Endothelial cell of hepatic sinusoid (primary cell): ENCODE measurements around the gene SKI.
"Not testable (repeated sequence)": the region's sequence is repeated elsewhere in the genome, so short reads cannot be mapped to it uniquely, and the experiment has no call there.

Source experiments
- in situ Hi-C: cut with HindIII; loops from 2 replicates; pipeline ENCODE4 v1.10.0; 2017; ENCODE audit warnings: low sequenced_read_pairs

The SKI gene

DNA sequence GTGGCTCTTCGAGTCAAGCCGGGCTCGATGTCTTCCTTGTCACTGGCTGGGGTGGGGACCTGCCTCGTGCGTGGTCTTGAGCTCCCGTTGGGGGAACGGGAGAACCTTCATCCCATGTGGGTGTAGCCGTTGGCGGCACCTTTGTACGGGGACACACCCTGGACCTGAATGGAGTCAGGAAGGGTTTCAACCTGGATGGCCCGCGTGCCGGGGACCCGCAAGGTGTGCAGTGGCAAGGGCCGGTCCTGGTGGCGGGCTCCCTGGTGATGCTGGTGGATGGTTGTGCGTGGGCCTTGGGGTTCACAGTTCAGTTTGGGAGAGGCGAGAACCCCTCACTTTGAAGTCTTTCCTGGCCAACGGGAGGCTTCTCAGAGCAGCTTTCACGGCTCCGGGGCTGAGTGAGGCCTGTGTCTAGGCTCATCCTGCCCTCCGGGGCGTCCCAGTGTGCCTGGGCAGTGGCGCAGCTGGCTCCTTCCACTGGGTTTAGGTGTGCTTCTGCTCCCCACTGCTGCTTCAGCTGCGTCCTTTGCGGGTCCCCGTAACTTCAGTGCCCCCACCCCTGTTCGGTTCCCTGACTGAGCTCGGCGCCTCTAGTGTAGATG is 11.4 kb downstream of the SKI start:
- in situ Hi-C loops: no loop called here

DNA sequence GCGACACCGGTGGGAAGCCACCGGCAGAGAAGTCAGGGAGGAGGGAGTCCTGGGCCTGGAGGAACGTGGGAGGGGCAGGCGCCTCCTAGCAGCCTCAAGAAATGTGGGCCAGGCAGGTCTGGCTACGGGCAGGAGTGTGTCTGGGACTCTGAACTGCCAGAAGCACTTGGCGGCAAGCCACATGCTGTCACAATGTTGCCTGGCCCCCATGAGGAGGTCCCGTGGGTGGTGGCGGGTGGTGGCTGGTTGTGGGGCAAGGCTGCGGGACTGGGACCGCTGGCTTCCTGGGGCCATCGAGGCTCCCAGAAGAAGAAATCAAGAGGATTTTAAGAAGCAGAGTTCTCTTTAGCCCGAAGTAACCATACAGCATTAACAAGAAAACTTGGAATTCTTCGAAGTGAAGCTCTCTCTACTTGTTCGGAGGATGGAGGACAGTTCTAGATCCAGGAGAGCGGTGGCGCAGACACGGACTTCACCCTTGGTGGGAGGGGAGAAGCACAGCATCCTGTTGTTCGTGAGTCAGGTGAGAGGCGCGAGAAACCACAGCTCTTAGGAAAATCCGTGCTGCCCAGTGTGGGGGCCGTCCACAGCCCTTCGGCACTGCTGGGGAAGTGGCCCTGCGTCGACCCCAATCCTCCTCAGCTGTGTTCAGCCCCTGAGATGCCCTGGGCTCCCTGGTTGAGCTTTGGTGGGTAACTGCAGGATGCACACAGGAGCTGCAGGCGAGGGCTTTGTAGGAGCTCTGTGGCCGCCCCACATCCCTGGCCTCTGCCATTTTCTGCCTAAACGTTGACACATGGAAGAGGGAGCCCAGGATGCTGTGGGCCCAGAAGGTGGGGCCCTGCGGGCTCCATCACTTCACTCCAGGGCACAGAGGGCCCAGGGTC is 12.4 kb downstream of the SKI start:
- in situ Hi-C loops: no loop called here

DNA sequence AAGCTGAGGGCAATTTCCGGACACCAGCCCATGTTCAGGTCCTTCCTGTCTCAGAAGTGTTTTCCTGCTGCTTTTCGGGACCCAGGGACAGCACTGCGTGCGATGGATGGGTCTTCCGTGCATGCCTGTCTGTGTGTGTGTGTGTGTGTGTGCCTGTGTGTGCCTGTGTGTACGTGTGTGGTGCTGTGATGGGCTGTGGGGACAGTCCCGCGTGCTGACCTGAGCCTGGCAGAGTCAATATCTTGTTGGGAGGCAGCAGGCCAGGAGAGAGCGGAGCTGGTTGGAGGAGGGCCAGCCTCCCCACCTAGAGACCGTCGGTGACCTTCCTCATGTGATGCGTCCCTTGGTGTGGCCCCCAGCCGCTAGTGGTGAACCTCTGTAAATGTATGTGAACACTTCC is 13.7 kb downstream of the SKI start:
- in situ Hi-C loops: no loop called here

DNA sequence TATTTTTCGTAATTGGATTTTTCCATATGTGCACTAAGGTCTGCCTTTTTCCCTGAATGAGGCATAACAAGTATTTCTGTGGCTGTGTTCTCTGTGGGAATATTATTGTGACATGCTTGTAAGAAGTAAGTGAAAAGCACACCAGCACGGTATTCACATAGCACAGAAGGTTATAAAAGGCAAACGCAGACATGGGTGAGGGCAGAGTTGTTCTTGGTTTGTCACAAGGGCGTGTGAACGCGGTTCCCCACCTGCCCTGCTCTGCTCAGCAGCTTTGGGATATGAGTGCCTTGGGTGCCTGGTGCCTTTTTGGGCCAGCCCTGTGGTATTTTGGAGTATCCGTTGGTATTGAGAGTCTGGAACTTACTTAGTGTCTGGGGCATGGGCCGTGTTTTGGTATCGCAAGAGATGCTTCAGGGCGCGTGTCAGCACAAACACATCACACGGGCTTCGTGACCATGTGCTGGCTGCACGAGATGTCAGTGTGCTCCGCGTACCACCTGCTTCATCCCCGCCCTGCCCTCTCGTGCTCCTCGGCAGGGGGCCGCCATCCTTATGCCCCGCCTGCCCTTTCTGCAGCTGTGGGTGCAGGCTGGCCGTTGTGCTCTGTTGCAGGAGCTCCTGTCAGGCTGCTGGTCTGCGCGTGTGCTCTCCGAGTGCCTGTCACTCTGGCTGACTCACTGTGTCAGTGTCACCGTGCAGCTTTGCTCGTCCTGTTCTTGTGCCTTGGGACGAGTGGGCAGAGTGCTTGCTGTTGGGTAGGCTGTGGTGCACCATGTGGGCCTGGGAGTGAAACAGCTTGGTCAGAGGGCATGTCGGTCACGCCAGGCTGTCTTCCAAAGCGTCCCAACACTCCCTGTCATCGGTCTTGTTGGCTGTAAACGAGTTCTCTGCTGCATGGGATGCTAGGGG is 15.0 kb downstream of the SKI start:
- in situ Hi-C loops: no loop called here

DNA sequence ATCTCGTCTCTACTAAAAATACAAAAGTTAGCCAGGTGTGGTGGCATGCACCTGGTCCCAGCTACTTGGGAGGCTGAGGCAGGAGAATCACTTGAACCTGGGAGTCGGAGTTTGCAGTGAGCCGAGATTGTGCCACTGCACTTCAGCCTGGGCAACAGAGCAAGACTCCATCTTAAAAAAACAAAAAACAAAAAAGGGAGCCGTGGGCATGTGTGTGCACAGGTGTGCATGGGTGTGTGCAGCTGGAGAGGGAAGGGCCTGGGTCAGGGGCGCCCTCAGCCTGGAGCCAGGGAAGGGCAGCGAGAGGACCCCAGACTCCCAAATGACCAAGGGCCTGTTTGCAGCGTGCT is 18.9 kb downstream of the SKI start:
- in situ Hi-C loops: not testable (repeated sequence)

DNA sequence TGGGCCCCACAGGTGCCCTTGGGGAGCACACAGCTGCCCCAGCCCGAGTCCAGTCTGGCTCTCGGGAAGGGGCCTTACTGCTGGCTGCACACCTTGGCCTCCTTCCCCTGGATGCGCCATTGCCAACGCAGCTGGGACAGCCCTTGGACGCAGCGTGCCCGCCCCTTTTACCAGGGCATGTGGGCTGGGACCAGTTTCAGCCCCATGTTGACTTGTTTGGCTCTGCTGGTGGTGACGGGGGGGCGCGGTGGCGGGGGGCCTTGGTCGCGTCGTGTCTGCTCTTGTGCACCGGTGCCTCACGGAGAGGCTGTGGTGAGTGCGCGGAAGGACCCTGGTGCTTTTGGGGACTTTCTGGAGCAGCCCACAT is 19.6 kb downstream of the SKI start:
- in situ Hi-C loops: no loop called here

DNA sequence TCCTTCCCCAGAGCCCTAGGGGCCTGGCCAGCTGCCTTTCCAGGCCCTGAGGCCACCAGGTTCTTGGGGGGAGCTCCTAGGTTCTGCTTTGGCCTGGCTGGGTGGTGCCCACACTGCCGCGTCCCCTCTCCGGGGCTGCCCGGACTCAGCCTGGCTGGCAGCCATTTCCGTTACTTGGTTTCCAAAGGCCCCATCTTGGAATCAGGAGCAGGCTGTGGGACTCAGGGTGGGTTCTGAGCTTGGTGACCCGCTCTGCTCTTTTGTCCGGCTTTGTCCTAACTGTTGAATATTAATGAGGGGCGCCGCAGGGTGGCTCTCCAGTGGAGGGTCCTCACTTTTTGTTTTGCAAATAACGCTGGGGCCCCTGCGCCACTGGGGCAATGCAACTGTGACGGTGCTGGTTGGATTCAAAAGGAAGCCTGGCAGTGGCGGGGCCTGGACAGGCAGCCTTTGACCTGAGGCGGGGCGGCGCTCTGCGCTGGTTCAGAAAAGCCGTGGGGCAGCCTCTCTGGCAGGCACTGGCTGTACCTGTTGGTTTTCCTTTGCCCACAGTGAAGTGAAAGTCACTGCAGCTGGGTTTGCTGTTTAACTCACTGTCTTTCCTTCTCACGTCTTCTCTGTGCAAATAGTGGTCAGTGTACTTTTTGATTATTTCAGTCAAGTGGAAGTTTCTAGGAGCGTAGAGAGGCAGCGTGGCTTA is 20.2 kb downstream of the SKI start:
- in situ Hi-C loops: no loop called here

DNA sequence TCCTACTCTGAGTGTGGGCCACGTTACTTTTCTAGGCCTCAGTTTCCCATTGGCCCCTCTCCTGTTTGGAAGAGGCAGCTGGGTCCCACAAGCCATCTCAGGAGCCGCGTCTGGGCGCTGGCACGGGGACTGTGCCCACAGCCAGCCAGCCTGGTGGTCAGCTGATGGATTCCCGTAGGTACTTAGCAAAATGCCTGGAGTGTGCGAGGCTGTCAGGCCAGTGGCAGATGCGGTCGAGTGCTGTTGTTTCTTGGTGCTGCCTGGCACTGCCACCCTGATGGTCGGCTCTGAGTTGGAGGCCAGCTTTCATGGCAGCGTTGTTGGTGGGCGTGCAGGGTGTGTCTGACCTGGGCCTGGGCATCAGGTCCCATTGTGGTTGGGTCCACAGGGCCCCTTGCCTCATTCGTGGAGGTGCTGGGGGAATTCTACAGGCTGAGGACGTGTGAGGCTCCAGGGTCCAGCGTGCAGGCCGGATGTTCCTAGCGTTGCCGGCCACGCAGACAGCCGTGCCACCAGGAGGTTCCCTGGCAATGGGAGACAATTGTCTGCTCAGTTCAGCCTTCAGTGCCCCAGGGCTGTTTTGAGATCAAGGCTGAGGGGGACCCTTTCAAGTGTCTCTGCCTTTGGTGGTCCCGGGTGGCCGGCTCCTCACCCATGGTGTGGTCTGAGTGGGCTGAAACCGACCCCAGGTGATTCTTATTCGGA is 20.9 kb downstream of the SKI start:
- in situ Hi-C loops: no loop called here

DNA sequence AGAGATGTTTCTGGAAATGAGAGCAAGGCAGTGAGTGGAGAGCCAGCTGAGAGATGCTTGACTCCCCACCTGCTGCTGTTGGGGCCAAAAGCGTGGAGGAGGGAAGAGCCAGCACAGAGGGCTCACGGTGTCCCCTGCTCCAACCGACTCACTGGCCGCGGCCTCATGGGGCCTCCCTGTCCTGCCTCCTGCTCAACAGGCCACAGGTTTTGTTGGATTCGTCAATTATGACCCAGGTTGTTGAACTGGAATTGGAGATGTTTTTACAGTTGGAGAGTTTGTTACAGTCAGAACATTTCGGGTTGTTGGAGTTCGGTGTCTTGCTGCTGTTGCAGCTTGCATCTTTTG is 21.4 kb downstream of the SKI start:
- in situ Hi-C loops: no loop called here

DNA sequence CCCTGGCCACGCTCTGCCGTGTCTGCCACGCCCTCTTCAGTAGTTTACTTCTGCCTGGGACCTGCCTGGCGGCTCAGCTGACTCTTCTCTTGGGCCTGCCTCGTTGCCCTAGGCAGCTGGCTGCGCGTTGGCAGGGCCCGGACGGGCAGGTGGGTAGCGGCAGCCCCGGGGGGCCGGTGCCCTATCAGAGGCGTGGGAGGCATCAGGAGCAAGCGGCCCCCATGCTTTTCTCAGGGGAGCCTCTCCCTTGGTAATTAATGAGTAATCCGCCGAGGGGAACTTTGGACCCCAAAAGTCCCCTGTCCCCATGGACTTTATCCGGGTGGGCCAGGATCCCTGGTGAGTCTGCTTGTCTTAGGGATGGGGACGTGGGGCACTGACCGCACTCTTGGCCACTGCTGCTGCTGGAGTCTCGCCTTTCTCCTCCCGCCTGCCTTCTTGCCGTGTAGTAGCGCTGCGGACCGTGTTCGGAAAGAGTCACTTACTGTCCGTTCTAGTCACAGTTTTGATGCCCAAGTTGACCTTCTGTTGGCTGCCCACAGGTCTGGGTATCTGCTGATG is 22.7 kb downstream of the SKI start:
- in situ Hi-C loops: no loop called here

DNA sequence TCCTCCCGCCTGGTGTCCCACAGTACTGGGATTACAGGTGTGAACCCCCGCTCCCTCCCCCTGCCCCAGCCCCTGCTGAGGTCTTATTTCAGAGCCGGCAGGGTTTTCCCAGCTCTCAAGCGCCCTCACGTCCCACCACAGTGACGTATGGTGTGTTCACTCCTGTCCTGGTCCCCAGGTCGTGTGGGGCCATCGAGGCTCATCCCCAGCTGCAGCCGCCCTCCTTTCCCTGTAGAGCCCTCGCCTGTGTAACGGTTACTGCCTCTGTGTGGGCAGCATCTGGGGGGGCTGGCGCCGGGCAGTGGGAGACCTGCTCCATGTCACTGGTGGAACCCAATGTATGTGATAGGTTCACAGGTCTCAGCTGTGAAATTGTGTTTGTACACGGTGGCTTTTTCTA is 23.2 kb downstream of the SKI start:
- in situ Hi-C loops: no loop called here

DNA sequence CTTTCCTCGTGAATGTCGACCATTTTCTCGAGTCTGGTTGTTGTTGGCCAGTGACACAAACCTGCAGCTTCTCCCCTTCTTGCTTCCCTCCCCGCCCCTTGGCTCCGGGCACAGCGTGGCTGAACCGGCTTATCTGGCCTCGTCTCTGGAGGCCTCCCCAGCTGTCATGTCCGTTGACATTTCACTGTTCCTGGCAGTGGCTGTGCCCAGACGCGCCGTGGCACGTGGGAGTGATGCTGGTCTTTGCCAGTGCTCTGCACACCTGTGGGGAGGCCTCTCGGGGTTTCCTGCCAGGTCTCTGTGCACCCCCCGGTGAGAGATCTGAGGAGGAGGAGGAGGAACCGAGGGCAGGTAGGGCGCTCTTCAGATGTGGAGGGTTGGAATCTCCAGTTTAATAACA is 23.7 kb downstream of the SKI start:
- in situ Hi-C loops: no loop called here

DNA sequence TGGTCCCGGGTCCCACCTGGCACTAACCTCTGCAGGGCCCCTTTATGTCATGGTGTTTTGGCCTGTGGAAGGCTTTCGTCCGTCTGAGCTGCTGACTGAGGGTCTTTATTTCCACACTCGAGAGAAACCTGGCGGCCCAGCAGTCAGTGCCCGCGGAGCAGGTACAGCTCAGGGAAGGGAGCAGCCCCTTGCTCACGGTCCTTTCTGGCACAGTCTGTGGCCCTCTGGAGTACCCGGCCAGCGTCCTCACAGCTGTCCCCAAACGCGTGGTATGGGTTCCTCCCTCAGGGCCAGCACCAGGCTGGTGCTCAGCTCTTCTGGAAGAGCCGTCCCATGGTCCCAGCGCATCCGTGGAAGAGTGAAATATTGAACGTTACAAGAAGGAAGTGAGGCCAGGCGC is 24.3 kb downstream of the SKI start:
- in situ Hi-C loops: no loop called here

DNA sequence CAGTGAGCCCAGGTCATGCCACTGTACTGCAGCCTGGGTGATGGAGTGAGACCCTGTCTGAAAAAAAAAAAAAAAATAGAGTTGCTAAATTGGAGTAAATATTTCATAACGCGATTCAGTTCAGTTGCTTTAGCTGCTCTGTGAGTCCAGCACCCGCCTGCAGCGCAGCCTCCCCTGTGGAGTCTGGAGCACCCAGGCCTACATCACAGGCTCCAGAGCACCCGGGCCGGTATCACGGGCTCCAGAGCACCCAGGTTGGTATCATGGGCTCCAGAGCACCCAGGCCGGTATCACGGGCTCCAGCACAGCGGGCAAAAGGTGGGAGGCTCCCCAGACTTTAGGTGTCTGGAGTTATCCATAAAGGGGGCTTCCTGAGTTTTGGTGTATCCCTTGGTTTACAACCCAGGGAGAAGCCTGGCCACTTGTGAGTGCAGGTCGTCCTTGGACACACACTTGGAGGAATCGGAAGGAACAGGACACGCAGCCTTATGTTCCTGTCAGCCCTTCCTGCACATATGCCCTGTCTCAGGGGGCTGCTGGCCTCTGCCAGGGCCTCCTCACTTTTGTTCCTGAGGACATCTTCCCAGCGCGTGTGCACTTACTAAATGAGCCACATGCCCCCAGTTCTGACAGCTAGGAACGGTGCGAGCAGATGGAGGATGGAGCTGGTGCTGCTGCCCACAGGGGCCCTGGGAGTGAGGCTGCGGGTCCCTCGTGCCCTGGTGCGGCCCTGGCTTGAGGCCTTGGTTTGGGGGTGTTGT is 25.1 kb downstream of the SKI start:
- in situ Hi-C loops: no loop called here

DNA sequence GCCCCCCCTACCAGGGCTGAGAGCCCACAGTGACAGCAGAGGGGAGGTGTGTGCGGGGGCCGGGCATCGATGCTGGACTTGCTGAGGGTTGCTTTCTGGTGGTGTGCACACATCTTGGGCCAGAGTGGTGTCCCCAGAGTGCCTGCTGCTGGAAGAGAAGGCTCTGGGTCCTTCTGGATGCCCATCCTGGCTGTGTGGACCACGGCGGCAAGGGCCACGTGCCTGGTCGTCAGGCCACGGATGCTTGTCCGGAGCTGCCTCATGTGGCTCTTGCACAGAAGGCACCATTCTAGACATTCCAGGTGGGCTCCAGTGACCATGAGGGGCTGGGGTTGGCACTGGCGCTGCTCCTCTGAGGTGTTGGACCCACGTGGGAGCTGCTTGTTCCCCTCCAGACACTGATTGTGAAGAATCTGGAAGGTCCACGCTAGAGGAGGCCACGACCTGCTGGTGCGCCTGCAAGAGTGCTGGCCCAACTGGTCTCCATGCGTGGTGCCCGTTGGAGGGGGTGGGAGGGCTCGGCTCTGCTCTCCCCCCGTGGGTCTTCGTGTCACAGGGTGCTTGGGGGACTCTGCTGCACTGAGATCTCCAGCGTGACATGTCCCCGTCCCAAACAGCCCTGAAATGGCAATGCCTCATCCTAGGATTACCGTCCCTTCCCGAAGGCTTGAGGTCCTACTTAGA is 25.8 kb downstream of the SKI start:
- in situ Hi-C loops: no loop called here

DNA sequence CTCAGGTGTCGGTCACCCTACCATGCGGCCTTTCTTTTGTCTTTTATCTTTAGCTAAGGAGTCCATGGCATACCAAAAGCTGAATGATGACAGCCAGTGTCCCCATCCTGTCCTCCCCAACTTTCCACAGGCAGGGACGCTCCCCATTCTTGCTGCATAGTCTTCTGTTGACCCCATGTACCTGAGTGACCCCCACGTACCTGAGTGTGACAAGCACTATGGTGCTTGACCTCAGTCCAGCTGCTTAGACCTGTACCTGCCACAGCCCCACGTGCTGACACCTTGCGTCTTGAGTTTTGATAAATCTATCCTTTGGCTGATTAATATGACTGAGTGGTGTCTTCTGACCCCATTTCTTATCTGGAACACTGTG is 26.9 kb downstream of the SKI start:
- in situ Hi-C loops: no loop called here

DNA sequence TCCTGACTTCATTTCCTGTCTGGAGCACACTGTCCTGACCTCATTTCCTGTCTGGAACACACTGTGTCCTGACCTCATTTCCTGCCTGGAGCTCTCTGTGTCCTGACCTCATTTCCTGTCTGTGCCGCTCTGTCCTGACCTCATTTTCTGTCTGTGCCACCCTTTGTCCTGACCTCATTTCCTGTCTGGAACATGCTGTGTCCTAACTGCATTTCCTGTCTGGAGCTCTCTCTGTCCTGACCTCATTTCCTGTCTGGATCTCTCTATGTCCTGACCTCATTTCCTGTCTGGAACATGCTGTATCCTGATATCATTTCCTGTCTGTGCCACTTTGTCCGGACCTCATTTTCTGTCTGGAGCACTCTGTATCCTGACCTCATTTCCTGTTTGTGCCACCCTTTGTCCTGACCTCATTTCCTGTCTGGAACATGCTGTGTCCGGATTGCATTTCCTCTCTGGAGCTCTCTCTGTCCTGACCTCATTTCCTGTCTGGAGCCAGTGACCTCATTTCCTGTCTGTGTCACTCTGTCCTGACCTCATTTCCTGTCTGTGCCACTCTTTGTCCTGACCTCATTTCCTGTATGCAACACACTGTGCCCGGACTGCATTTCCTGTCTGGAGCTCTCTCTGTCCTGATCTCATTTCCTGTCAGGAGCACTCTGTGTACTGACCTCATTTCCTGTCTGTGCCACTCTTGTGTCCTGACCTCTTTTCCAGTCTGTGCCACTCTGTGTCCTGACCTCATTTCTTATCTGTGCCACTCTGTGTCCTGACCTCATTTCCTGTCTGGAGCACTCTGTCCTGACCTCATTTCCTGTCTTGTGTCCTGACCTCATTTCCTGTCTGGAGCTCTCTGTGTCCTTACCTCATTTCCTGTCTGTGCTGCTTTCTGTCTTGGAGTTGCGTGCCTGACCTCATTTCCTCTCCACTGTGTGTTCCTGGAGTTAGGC is 27.6 kb downstream of the SKI start:
- in situ Hi-C loops: no loop called here
